ENCODE measurements around the gene NSRP1.

The NSRP1 gene

DNA sequence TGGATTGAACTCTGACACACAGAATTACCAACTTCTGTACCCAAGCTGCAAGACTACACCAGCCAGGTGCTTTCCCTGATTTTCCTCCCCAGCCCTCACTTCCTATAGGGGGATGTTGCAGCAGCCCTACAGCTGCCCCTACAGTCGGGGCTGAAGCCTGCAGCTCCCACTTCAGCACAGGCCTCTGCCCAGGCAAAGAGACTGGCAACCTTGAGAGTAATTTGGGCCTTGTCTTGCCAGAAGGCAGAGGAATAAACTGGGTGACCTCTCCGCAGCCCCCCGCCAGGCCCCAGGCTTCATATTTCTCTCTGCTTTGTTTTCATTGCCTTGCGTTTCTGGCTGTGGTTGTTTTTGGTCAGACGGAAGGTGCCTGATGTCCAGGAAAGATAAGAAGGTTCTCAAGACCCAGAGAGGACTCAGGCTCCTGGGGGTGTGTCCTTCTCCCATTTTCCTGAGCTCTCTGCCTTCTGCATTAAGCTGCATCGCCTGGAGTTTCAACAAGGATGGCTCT is 86.9 kb downstream of the NSRP1 start:
- no peak for TF ChIP-seq EGR1 (IDR thresholded peaks at IDR 0.05)
- 0 out of 2 replicates have a peak, but pooled peaks have one; percentile 4 for TF ChIP-seq RAD21 (IDR thresholded peaks at IDR 0.05; ENCODE audit: low read depth)

DNA sequence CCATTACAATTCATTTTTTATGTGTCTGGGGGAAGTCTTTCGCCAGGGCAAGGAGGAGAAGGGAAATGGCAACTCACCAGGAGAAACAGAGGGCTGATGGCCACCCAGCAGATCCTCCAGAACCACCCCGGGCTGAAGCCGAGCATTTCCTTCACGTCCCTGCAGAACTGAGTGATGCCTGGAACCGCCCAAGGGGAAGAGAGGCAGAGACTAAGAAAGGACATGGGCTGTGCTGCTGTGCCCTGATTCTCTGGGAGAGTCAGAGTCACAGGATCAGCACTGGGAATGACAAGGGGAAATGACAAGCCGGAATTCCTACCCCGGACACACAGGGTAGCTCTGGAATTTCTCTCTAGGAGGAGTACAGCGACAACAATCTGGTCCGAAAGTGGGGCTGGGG is 91.0 kb downstream of the NSRP1 start:
- TF ChIP-seq EP300 (IDR thresholded peaks at IDR 0.05; ENCODE audit: borderline replicate concordance) (no peak), TEAD4 (IDR thresholded peaks at IDR 0.05) (no peak), TAF1 (IDR thresholded peaks at IDR 0.05; ENCODE audit: low read depth) (no peak), YY1 (IDR thresholded peaks at IDR 0.05; ENCODE audit: low read depth) (no peak), EGR1 (IDR thresholded peaks at IDR 0.05) (no peak), NFIC (IDR thresholded peaks at IDR 0.05) (no peak), CEBPB (IDR thresholded peaks at IDR 0.05) (no peak), CREB1 (IDR thresholded peaks at IDR 0.05; ENCODE audit: low read depth) (no peak), FOXM1 (IDR thresholded peaks at IDR 0.05; ENCODE audit: borderline replicate concordance, low read depth) (no peak), TCF12 (IDR thresholded peaks at IDR 0.05; ENCODE audit: low read depth) (no peak), RAD21 (IDR thresholded peaks at IDR 0.05; ENCODE audit: low read depth) (no peak)
- TF ChIP-seq, protein P1, sequence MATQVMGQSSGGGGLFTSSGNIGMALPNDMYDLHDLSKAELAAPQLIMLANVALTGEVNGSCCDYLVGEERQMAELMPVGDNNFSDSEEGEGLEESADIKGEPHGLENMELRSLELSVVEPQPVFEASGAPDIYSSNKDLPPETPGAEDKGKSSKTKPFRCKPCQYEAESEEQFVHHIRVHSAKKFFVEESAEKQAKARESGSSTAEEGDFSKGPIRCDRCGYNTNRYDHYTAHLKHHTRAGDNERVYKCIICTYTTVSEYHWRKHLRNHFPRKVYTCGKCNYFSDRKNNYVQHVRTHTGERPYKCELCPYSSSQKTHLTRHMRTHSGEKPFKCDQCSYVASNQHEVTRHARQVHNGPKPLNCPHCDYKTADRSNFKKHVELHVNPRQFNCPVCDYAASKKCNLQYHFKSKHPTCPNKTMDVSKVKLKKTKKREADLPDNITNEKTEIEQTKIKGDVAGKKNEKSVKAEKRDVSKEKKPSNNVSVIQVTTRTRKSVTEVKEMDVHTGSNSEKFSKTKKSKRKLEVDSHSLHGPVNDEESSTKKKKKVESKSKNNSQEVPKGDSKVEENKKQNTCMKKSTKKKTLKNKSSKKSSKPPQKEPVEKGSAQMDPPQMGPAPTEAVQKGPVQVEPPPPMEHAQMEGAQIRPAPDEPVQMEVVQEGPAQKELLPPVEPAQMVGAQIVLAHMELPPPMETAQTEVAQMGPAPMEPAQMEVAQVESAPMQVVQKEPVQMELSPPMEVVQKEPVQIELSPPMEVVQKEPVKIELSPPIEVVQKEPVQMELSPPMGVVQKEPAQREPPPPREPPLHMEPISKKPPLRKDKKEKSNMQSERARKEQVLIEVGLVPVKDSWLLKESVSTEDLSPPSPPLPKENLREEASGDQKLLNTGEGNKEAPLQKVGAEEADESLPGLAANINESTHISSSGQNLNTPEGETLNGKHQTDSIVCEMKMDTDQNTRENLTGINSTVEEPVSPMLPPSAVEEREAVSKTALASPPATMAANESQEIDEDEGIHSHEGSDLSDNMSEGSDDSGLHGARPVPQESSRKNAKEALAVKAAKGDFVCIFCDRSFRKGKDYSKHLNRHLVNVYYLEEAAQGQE (IDR thresholded peaks at IDR 0.05; ENCODE audit: low read depth), result no peak
- TF ChIP-seq, protein P2, sequence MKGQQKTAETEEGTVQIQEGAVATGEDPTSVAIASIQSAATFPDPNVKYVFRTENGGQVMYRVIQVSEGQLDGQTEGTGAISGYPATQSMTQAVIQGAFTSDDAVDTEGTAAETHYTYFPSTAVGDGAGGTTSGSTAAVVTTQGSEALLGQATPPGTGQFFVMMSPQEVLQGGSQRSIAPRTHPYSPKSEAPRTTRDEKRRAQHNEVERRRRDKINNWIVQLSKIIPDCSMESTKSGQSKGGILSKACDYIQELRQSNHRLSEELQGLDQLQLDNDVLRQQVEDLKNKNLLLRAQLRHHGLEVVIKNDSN (IDR thresholded peaks at IDR 0.05), result no peak
- TF ChIP-seq, protein P3, sequence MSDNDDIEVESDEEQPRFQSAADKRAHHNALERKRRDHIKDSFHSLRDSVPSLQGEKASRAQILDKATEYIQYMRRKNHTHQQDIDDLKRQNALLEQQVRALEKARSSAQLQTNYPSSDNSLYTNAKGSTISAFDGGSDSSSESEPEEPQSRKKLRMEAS (IDR thresholded peaks at IDR 0.05), result no peak

DNA sequence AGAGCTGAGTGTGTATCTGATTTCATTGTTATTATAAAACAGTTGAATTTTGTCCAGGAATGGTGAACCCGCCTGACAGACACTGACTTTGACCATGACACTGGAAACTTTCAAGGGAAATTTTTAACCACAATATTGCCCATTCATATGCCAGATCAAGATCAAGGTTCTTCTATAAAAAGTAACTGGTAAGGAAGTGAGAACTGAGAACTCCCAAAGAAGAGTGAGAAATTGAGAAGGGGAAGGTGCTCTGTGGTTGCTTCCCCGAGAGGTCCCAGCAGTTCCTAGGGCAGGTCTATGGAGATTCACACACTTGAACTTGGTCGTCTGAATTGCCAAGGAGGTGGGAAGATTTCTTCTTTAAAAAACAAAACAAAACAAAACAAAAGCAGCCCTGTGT is 91.6 kb downstream of the NSRP1 start:
- TF ChIP-seq TAF1 (IDR thresholded peaks at IDR 0.05; ENCODE audit: low read depth) (no peak), EP300 (IDR thresholded peaks at IDR 0.05; ENCODE audit: borderline replicate concordance) (no peak), NFIC (IDR thresholded peaks at IDR 0.05) (no peak), CREB1 (IDR thresholded peaks at IDR 0.05; ENCODE audit: low read depth) (no peak), YY1 (IDR thresholded peaks at IDR 0.05; ENCODE audit: low read depth) (no peak), TEAD4 (IDR thresholded peaks at IDR 0.05) (no peak), ZBTB7A (IDR thresholded peaks at IDR 0.05; ENCODE audit: low read depth) (no peak), EGR1 (IDR thresholded peaks at IDR 0.05) (no peak), TCF12 (IDR thresholded peaks at IDR 0.05; ENCODE audit: low read depth) (no peak), FOXM1 (IDR thresholded peaks at IDR 0.05; ENCODE audit: borderline replicate concordance, low read depth) (no peak), RAD21 (IDR thresholded peaks at IDR 0.05; ENCODE audit: low read depth) (no peak), CEBPB (IDR thresholded peaks at IDR 0.05) (no peak)
- TF ChIP-seq, protein P2 (IDR thresholded peaks at IDR 0.05), result no peak
- TF ChIP-seq, protein P1 (IDR thresholded peaks at IDR 0.05; ENCODE audit: low read depth), result no peak
- TF ChIP-seq, protein P3 (IDR thresholded peaks at IDR 0.05), result no peak

DNA sequence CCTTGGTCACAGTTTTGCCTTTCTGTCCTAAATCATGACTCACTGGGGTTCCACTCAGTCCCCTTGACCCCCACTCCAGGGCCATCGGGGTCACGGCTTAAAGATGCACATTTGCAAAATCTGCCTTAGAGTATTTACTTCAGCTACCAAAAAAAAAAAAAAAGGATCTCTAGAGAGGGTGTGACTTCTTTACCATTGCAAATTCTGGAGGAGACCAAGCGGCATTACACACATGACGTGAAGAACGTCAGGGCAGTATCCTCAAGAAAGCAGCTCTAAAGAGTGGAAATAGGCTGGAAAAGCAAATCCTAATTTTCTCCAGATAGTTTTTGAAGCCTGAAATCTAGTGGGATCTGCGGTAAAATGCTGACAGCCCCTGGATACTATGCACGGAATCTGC is 93.3 kb downstream of the NSRP1 start:
- TF ChIP-seq, protein P3 (IDR thresholded peaks at IDR 0.05), result no peak
- TF ChIP-seq, protein P2 (IDR thresholded peaks at IDR 0.05), result no peak
- TF ChIP-seq TEAD4 (IDR thresholded peaks at IDR 0.05), result no peak
- no peak for TF ChIP-seq EP300 (IDR thresholded peaks at IDR 0.05; ENCODE audit: borderline replicate concordance)
- no peak for TF ChIP-seq ZBTB7A (IDR thresholded peaks at IDR 0.05; ENCODE audit: low read depth)
- no peak for TF ChIP-seq FOXM1 (IDR thresholded peaks at IDR 0.05; ENCODE audit: borderline replicate concordance, low read depth)
- no peak for TF ChIP-seq RAD21 (IDR thresholded peaks at IDR 0.05; ENCODE audit: low read depth)
- no peak for TF ChIP-seq YY1 (IDR thresholded peaks at IDR 0.05; ENCODE audit: low read depth)
- no peak for TF ChIP-seq CREB1 (IDR thresholded peaks at IDR 0.05; ENCODE audit: low read depth)
- no peak for TF ChIP-seq TAF1 (IDR thresholded peaks at IDR 0.05; ENCODE audit: low read depth)
- TF ChIP-seq, protein P1 (IDR thresholded peaks at IDR 0.05; ENCODE audit: low read depth), result no peak
- TF ChIP-seq EGR1 (IDR thresholded peaks at IDR 0.05), result no peak
- no peak for TF ChIP-seq NFIC (IDR thresholded peaks at IDR 0.05)
- no peak for TF ChIP-seq TCF12 (IDR thresholded peaks at IDR 0.05; ENCODE audit: low read depth)
- no peak for TF ChIP-seq CEBPB (IDR thresholded peaks at IDR 0.05)

Data from Ishikawa (cell line).